Peyer's patch (tissue), 4 donors: Measurements from ENCODE around the gene CADPS2.

Source experiments
- POLR2A ChIP-seq, 2 donors: fragments of 450-650 bp; IDR thresholded peaks; one replicate each; pipeline ENCODE4 v1.5.1; 2017; ENCODE audit warnings: antibody characterized with exemption in 2 of 2, mild to moderate bottlenecking in 2 of 2, moderate library complexity in 2 of 2
- TF ChIP-seq, protein P1 (sequence below), 6 experiments: fragments of 450-650 bp in 4 of 6; fragments of 200-600 bp in 2 of 6; sonication (generic) in 1 of 6; IDR thresholded peaks; one replicate each; pipeline ENCODE4 v1.5.1; 2017 to 2019; ENCODE audit warnings: antibody characterized with exemption in 6 of 6, mild to moderate bottlenecking in 3 of 6, moderate library complexity in 1 of 6

GRCh38 chr7:122553761-122554160 is 332.5 kb downstream of the CADPS2 start:
- TF ChIP-seq, protein P1, sequence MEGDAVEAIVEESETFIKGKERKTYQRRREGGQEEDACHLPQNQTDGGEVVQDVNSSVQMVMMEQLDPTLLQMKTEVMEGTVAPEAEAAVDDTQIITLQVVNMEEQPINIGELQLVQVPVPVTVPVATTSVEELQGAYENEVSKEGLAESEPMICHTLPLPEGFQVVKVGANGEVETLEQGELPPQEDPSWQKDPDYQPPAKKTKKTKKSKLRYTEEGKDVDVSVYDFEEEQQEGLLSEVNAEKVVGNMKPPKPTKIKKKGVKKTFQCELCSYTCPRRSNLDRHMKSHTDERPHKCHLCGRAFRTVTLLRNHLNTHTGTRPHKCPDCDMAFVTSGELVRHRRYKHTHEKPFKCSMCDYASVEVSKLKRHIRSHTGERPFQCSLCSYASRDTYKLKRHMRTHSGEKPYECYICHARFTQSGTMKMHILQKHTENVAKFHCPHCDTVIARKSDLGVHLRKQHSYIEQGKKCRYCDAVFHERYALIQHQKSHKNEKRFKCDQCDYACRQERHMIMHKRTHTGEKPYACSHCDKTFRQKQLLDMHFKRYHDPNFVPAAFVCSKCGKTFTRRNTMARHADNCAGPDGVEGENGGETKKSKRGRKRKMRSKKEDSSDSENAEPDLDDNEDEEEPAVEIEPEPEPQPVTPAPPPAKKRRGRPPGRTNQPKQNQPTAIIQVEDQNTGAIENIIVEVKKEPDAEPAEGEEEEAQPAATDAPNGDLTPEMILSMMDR (IDR thresholded peaks at IDR 0.05): no peak
- TF ChIP-seq POLR2A (IDR thresholded peaks at IDR 0.05): no peak
